Measurements from ENCODE around the gene NFU1.

- TF ChIP-seq, protein P1, sequence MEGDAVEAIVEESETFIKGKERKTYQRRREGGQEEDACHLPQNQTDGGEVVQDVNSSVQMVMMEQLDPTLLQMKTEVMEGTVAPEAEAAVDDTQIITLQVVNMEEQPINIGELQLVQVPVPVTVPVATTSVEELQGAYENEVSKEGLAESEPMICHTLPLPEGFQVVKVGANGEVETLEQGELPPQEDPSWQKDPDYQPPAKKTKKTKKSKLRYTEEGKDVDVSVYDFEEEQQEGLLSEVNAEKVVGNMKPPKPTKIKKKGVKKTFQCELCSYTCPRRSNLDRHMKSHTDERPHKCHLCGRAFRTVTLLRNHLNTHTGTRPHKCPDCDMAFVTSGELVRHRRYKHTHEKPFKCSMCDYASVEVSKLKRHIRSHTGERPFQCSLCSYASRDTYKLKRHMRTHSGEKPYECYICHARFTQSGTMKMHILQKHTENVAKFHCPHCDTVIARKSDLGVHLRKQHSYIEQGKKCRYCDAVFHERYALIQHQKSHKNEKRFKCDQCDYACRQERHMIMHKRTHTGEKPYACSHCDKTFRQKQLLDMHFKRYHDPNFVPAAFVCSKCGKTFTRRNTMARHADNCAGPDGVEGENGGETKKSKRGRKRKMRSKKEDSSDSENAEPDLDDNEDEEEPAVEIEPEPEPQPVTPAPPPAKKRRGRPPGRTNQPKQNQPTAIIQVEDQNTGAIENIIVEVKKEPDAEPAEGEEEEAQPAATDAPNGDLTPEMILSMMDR (IDR thresholded peaks at IDR 0.05): no peak
- no peak for TF ChIP-seq POLR2A (IDR thresholded peaks at IDR 0.05)
These were observed 33.7 kb upstream of the NFU1 start for GRCh38 chr2:69470911-69471310.
